SH-SY5Y (cell line): ENCODE measurements around the gene MRC2.
A peak's percentile ranks its signal among the peaks of the same experiment; 100 is the strongest.

Source experiments
- GATA2 ChIP-seq: IDR thresholded peaks from 2 replicates; pipeline ENCODE4 v1.6.1; 2011; ENCODE audit warnings: mild to moderate bottlenecking, low read depth, low read length
- GATA3 ChIP-seq: IDR thresholded peaks from 2 replicates; pipeline ENCODE4 v1.6.1; 2011; ENCODE audit warnings: low read depth, mild to moderate bottlenecking, low read length, moderate library complexity

Gene MRC2

DNA sequence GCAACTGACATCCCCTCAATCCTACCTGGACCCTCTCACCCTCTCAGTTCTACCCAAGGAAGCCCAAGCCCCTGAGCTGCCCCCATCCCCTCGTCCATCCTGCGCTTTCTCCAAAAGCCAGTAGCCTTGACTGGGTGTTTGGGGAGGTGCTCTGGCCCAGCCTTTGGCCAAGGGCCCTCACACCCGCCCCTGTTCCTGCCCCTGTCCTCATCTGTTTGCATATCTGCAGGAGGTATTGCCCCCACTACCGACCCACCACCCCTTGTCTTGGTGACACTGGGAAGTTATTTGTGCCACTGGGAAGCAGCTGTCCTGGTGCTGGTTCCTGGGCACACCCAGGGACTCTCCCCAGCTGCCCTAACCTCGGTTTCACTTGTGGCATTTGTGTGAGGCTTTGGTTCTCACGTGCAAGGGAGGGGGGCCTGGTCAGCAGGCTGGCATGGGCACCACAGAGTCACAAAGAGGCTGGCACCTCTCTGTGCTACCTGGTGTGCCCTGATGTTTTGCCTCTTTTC is 75.3 kb downstream of the MRC2 start:
- TF ChIP-seq GATA2 (no peak), GATA3 (no peak)

DNA sequence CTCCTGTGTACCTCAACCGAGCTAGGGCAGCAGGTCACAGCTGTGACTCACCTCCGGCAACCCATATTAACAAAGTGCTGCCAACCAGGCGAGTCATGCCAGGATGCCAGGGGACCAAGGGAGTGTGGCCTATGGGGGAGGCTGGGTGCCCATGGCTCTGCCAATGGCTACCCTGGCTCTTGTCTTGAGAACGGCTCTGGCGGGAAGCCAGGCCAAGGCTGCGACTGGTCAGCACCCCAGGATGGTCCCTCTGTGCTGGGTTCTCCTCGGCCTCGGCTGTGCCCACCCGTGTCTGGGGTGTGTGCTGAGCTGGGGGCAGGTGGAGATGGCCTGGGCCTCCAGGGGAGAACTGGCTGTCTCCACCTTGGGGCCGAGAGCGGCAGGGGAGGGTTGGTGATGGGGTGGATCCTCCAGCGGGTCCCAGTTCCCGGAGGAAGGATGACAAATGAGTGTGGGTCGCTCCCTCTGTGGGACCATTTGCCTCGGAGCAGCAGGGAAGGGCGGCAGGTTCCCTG is 75.8 kb downstream of the MRC2 start:
- TF ChIP-seq GATA2 (no peak), GATA3 (no peak)

- no peak for TF ChIP-seq GATA3
- no peak for TF ChIP-seq GATA2
Observed at GRCh38 chr17:62703776-62704380, 76.4 kb downstream of the MRC2 start.

DNA sequence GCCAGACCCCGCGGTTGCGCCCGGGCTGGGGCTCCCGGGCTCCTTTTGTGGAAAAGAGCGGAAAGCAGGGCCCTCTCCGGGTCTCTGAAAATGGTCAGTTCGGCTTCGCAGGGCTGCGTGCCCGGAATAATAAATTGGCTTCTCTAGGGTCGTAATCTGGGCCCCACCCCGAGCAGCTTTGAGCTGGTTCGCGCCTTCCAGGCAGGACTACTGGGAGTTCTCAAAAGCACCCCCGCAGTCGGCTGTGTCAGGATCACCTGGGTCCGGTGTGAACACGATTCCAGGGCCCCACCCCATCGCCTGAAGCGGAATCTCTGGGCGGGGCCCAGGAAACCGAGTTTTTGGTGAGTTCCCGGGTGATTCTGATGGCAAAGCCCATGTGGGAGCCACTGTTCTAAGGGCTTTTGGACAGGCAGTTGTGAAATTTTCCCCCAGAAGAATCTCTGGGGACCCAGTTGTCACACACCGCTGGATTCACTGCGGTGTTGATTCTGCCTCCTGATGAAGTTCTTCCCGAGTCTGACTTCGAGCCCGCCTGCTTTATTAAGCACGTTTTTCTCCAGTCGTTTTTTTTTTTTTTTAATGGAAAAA is 77.0 kb downstream of the MRC2 start:
- TF ChIP-seq GATA2 (no peak), GATA3 (no peak)

DNA sequence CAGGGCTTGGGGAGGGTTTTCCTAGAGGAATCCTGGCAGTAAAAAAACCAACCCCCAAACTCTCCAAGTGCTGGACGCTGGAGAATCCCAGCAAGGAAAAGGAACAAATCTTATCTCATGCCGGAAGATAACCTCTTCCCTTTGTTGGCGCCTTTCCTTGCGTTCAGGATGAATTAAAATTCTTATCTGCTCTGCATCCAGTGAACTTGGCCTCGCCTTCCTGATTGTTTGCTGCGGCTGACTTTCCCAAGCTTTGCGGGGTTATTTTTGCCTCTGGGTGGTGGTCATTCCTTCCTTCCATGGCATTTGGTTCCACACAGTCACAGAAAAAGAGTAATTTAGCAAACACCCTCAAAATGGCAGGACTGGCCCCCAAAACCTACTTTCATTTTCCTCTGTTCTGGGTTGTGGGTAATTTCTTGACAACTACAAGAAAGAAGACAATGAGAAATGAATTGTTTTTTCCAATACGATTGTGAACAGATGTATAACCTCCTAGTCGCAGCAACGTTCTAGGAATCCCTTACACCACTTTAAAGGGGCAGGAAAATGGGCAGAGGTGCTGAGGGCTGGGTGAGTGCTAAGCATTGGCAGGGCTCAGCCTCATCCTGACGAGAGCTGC is 77.8 kb downstream of the MRC2 start:
- TF ChIP-seq GATA3, result no peak
- no peak for TF ChIP-seq GATA2

DNA sequence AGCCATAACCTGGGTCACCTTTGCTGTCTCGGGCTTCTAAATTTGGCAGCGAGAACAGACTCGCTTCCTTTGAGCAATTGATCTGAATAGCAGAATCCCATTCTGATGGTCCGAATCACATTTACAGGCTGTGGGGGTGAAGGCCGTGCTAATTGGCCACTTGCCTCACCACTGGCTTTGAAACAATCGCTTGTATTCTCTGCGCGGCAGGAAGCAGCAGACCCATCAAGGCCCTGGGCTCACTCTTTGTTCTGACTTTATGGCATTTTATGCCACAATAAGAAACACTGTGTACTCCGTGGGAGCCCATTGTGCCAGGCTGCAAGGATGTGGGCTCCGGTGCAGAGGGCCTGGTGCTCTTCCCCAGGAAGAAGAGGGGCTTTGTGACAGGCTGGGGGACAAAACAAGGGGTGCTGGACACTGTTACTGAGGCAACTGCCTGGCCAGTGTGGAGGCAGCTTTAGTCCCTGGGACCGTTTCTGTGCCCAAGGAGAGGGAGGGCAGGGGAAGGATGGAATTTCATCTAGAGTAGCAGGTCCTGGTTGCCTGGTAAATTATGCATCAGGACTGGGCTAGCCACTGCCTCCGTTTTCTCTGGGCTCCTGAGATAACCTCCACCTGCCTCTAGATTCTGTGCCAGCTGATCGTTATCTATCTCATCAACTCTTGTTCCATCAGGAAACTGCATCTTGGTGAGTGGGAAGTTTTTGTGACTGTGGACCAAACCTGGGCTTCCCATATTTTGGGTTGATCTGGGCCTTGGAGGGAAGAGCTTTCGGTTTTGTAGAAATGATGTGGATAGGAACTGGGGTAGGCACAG is 78.5 kb downstream of the MRC2 start:
- no peak for TF ChIP-seq GATA3
- TF ChIP-seq GATA2, result peak; percentile 90

GRCh38 chr17:62706598-62707424 is 79.3 kb downstream of the MRC2 start:
- no peak for TF ChIP-seq GATA3
- TF ChIP-seq GATA2, result no peak

- no peak for TF ChIP-seq GATA3
- no peak for TF ChIP-seq GATA2
Observed at GRCh38 chr17:62707425-62707739, 79.9 kb downstream of the MRC2 start.

- TF ChIP-seq GATA3 (no peak), GATA2 (no peak)
Observed at GRCh38 chr17:62708587-62708986, 81.1 kb downstream of the MRC2 start.

- no peak for TF ChIP-seq GATA2
- TF ChIP-seq GATA3, result no peak
Observed at GRCh38 chr17:62712171-62712581, 84.7 kb downstream of the MRC2 start.

- TF ChIP-seq GATA2 (no peak), GATA3 (no peak)
Observed at GRCh38 chr17:62713086-62713881, 85.8 kb downstream of the MRC2 start.

- TF ChIP-seq GATA2 (no peak), GATA3 (no peak)
Observed at GRCh38 chr17:62714016-62714777, 86.7 kb downstream of the MRC2 start.

DNA sequence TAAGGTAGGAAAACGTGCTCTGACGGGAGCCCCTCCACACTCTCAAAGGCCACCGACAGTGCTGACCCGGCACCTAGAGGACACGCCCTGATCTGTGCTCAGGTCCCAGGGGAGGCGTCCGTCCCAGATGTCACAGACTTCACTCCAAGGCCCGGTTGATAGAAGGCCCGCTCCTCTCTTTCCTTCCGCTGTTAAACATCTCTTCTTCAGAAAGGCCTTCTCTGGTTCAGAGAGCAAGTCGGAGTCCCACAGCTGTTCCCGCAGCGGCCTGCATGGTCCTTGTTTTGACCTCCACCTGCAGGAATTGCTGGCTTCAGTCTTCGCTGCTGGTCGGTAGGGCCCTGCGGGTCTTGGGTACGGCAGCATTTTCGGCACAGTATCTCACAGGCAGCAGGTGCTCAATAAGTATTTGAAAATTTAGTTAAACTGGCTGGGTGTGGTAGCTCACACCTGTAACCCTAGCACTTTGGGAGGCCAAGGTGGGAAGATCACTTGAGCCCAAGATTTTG is 88.5 kb downstream of the MRC2 start:
- no peak for TF ChIP-seq GATA2
- TF ChIP-seq GATA3, result no peak
